ENCODE results near the gene C1orf21.

DNA sequence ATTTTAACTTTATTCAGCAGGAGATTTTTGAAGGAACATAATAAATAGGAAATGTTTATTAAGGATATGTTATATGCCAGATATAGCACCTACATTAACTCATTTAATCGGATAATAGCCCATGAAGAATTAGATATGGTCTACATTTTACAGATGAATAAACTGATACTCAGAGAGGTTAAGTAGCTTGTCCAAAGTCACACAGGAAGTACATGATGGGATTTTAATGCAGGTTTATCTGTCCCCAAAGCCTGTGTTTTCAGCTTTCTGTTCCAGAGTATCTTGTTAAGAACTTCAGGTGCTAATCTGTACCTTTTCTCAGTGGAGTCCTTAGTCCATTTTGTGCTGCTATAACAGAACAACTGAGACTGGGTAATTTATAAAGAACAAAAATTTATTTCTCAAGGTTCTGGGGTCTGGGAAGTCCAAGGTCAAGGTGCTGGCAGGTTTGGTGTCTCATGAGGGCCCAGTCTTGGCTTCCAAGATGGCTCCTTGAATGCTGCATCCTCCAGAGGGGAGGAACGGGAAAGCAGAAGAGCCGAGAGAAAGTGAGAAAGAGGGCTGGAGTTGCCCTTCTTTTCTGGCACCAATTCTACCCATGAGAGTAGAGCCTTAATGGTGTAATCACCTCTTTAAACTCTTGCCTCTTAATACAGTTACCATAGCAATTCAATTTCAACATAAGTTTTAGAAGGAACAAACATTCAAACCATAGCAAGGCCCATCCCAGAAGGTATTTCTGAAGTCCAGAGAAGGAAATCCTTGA is 17.3 kb downstream of the C1orf21 start:
- no peak for TF ChIP-seq EZH2 (IDR thresholded peaks at IDR 0.05)
- no peak for TF ChIP-seq POLR2AphosphoS5 (IDR thresholded peaks at IDR 0.05; ENCODE audit: borderline replicate concordance, low read depth, low read length)
